ENCODE data around the gene MBP.

The MBP gene

GRCh38 chr18:77164763-77165485, 32.3 kb upstream of the MBP start:
- Histone ChIP-seq H3K9ac (ENCODE audit: low read depth, low read length) (no peak overlapping the region), H3K9me3 (ENCODE audit: control insufficient read depth, insufficient read depth, low read length) (no peaks in the 10 kb centered on the region), H3K4me1 (ENCODE audit: control insufficient read depth, insufficient read depth, low read length) (peaks cover 18% of the 10 kb centered on the region), H3K36me3 (ENCODE audit: control insufficient read depth, insufficient read depth, low read length) (no peaks in the 10 kb centered on the region), H3K27me3 (ENCODE audit: control insufficient read depth, insufficient read depth, low read length) (no peaks in the 10 kb centered on the region), H3K4me3 (ENCODE audit: low read depth, low read length) (no peak overlapping the region)

GRCh38 chr18:77164026-77164425, 31.4 kb upstream of the MBP start:
- no peak overlapping the region for H3K4me3 ChIP-seq (ENCODE audit: low read depth, low read length)
- peaks cover 18% of the 10 kb centered on the region for H3K4me1 ChIP-seq (ENCODE audit: control insufficient read depth, insufficient read depth, low read length)
- H3K9ac ChIP-seq (ENCODE audit: low read depth, low read length): no peak overlapping the region
- H3K27me3 ChIP-seq (ENCODE audit: control insufficient read depth, insufficient read depth, low read length): no peaks in the 10 kb centered on the region
- H3K9me3 ChIP-seq (ENCODE audit: control insufficient read depth, insufficient read depth, low read length): peaks cover 4% of the 10 kb centered on the region
- no peaks in the 10 kb centered on the region for H3K36me3 ChIP-seq (ENCODE audit: control insufficient read depth, insufficient read depth, low read length)

GRCh38 chr18:77162580-77162979, 30.0 kb upstream of the MBP start:
- Histone ChIP-seq H3K4me3 (ENCODE audit: low read depth, low read length) (no peak overlapping the region), H3K36me3 (ENCODE audit: control insufficient read depth, insufficient read depth, low read length) (peaks cover 2% of the 10 kb centered on the region), H3K27me3 (ENCODE audit: control insufficient read depth, insufficient read depth, low read length) (no peaks in the 10 kb centered on the region), H3K4me1 (ENCODE audit: control insufficient read depth, insufficient read depth, low read length) (peaks cover 17% of the 10 kb centered on the region), H3K9ac (ENCODE audit: low read depth, low read length) (no peak overlapping the region), H3K9me3 (ENCODE audit: control insufficient read depth, insufficient read depth, low read length) (peaks cover 4% of the 10 kb centered on the region)

- H3K9ac ChIP-seq (ENCODE audit: low read depth, low read length): no peak overlapping the region
- peaks cover 4% of the 10 kb centered on the region for H3K9me3 ChIP-seq (ENCODE audit: control insufficient read depth, insufficient read depth, low read length)
- no peaks in the 10 kb centered on the region for H3K27me3 ChIP-seq (ENCODE audit: control insufficient read depth, insufficient read depth, low read length)
- H3K36me3 ChIP-seq (ENCODE audit: control insufficient read depth, insufficient read depth, low read length): peaks cover 2% of the 10 kb centered on the region
- H3K4me1 ChIP-seq (ENCODE audit: control insufficient read depth, insufficient read depth, low read length): peaks cover 16% of the 10 kb centered on the region
- H3K4me3 ChIP-seq (ENCODE audit: low read depth, low read length): no peak overlapping the region
These were observed 29.4 kb upstream of the MBP start for GRCh38 chr18:77161961-77162360.

- H3K9ac ChIP-seq (ENCODE audit: low read depth, low read length): no peak overlapping the region
- H3K4me3 ChIP-seq (ENCODE audit: low read depth, low read length): no peak overlapping the region
- H3K36me3 ChIP-seq (ENCODE audit: control insufficient read depth, insufficient read depth, low read length): peaks cover 2% of the 10 kb centered on the region
- H3K27me3 ChIP-seq (ENCODE audit: control insufficient read depth, insufficient read depth, low read length): no peaks in the 10 kb centered on the region
- H3K4me1 ChIP-seq (ENCODE audit: control insufficient read depth, insufficient read depth, low read length): peaks cover 16% of the 10 kb centered on the region
- peaks cover 4% of the 10 kb centered on the region for H3K9me3 ChIP-seq (ENCODE audit: control insufficient read depth, insufficient read depth, low read length)
These were observed 28.8 kb upstream of the MBP start for GRCh38 chr18:77161383-77161782.

GRCh38 chr18:77160515-77160914, 27.9 kb upstream of the MBP start:
- Histone ChIP-seq H3K4me3 (ENCODE audit: low read depth, low read length) (no peak overlapping the region), H3K9ac (ENCODE audit: low read depth, low read length) (no peak overlapping the region), H3K27me3 (ENCODE audit: control insufficient read depth, insufficient read depth, low read length) (no peaks in the 10 kb centered on the region), H3K36me3 (ENCODE audit: control insufficient read depth, insufficient read depth, low read length) (peaks cover 2% of the 10 kb centered on the region), H3K9me3 (ENCODE audit: control insufficient read depth, insufficient read depth, low read length) (peaks cover 4% of the 10 kb centered on the region), H3K4me1 (ENCODE audit: control insufficient read depth, insufficient read depth, low read length) (peaks cover 16% of the 10 kb centered on the region)

GRCh38 chr18:77157312-77157711, 24.7 kb upstream of the MBP start:
- Histone ChIP-seq H3K36me3 (ENCODE audit: control insufficient read depth, insufficient read depth, low read length) (peaks cover 2% of the 10 kb centered on the region), H3K9ac (ENCODE audit: low read depth, low read length) (no peak overlapping the region), H3K4me1 (ENCODE audit: control insufficient read depth, insufficient read depth, low read length) (peaks cover 16% of the 10 kb centered on the region), H3K4me3 (ENCODE audit: low read depth, low read length) (no peak overlapping the region), H3K27me3 (ENCODE audit: control insufficient read depth, insufficient read depth, low read length) (no peaks in the 10 kb centered on the region), H3K9me3 (ENCODE audit: control insufficient read depth, insufficient read depth, low read length) (peaks cover 4% of the 10 kb centered on the region)

GRCh38 chr18:77155031-77155430, 22.4 kb upstream of the MBP start:
- H3K27me3 ChIP-seq (ENCODE audit: control insufficient read depth, insufficient read depth, low read length): no peaks in the 10 kb centered on the region

GRCh38 chr18:77153404-77153803, 20.8 kb upstream of the MBP start:
- Histone ChIP-seq H3K9ac (ENCODE audit: low read depth, low read length) (no peak overlapping the region), H3K9me3 (ENCODE audit: control insufficient read depth, insufficient read depth, low read length) (no peaks in the 10 kb centered on the region), H3K36me3 (ENCODE audit: control insufficient read depth, insufficient read depth, low read length) (no peaks in the 10 kb centered on the region), H3K4me1 (ENCODE audit: control insufficient read depth, insufficient read depth, low read length) (no peaks in the 10 kb centered on the region), H3K27me3 (ENCODE audit: control insufficient read depth, insufficient read depth, low read length) (no peaks in the 10 kb centered on the region), H3K4me3 (ENCODE audit: low read depth, low read length) (no peak overlapping the region)

More at GRCh38 chr18:77155031-77155430, 22.4 kb upstream of the MBP start:
- Histone ChIP-seq H3K4me3 (ENCODE audit: low read depth, low read length) (no peak overlapping the region), H3K36me3 (ENCODE audit: control insufficient read depth, insufficient read depth, low read length) (peaks cover 2% of the 10 kb centered on the region), H3K9ac (ENCODE audit: low read depth, low read length) (no peak overlapping the region), H3K9me3 (ENCODE audit: control insufficient read depth, insufficient read depth, low read length) (peaks cover 4% of the 10 kb centered on the region), H3K4me1 (ENCODE audit: control insufficient read depth, insufficient read depth, low read length) (peaks cover under 1% of the 10 kb centered on the region)

GRCh38 chr18:77151772-77152520, 19.4 kb upstream of the MBP start:
- Histone ChIP-seq H3K36me3 (ENCODE audit: control insufficient read depth, insufficient read depth, low read length) (no peaks in the 10 kb centered on the region), H3K9ac (ENCODE audit: low read depth, low read length) (no peak overlapping the region), H3K9me3 (ENCODE audit: control insufficient read depth, insufficient read depth, low read length) (no peaks in the 10 kb centered on the region), H3K4me3 (ENCODE audit: low read depth, low read length) (no peak overlapping the region), H3K4me1 (ENCODE audit: control insufficient read depth, insufficient read depth, low read length) (no peaks in the 10 kb centered on the region), H3K27me3 (ENCODE audit: control insufficient read depth, insufficient read depth, low read length) (no peaks in the 10 kb centered on the region)

- H3K4me3 ChIP-seq (ENCODE audit: low read depth, low read length): no peak overlapping the region
- H3K4me1 ChIP-seq (ENCODE audit: control insufficient read depth, insufficient read depth, low read length): no peaks in the 10 kb centered on the region
These were observed 18.6 kb upstream of the MBP start for GRCh38 chr18:77151033-77151771.

More at GRCh38 chr18:77151033-77151771, 18.6 kb upstream of the MBP start:
- H3K36me3 ChIP-seq (ENCODE audit: control insufficient read depth, insufficient read depth, low read length): no peaks in the 10 kb centered on the region
- H3K9me3 ChIP-seq (ENCODE audit: control insufficient read depth, insufficient read depth, low read length): no peaks in the 10 kb centered on the region
- no peak overlapping the region for H3K9ac ChIP-seq (ENCODE audit: low read depth, low read length)
- no peaks in the 10 kb centered on the region for H3K27me3 ChIP-seq (ENCODE audit: control insufficient read depth, insufficient read depth, low read length)
